ENCODE results near the gene VSIG8.

Gene VSIG8

GRCh38 chr1:159817276-159818041 lies 45.0 kb downstream of the VSIG8 start:
- H3K27ac ChIP-seq: no peak overlapping the region
- no peak for TF ChIP-seq CTCF (IDR thresholded peaks at IDR 0.05)
- DNase-seq (ENCODE audit: low spot score): no peak

GRCh38 chr1:159815926-159816325 lies 46.5 kb downstream of the VSIG8 start:
- no peak overlapping the region for H3K27ac ChIP-seq
- H3K4me3 ChIP-seq: no peak overlapping the region
- no peak for DNase-seq (ENCODE audit: low spot score)
- TF ChIP-seq CTCF (IDR thresholded peaks at IDR 0.05): no peak

More at GRCh38 chr1:159817276-159818041, 45.0 kb downstream of the VSIG8 start:
- no peak overlapping the region for H3K4me3 ChIP-seq

- Histone ChIP-seq H3K4me3 (no peak overlapping the region), H3K27ac (no peak overlapping the region)
- TF ChIP-seq CTCF (IDR thresholded peaks at IDR 0.05): no peak
- DNase-seq (ENCODE audit: low spot score): no peak
Observed at GRCh38 chr1:159804924-159805323, 57.5 kb downstream of the VSIG8 start.

Measured in coronary artery (tissue), 2 donors.